GM12801 (cell line): ENCODE results near the gene MTRF1.

Experiments used
- TF ChIP-seq, protein P1 (sequence below): IDR thresholded peaks from one replicate; pipeline ENCODE4 v1.5.1; 2011; ENCODE audit warnings: control low read depth; ENCODE audit not compliant: insufficient read length; ENCODE audit errors: extremely low read depth

The MTRF1 gene

DNA sequence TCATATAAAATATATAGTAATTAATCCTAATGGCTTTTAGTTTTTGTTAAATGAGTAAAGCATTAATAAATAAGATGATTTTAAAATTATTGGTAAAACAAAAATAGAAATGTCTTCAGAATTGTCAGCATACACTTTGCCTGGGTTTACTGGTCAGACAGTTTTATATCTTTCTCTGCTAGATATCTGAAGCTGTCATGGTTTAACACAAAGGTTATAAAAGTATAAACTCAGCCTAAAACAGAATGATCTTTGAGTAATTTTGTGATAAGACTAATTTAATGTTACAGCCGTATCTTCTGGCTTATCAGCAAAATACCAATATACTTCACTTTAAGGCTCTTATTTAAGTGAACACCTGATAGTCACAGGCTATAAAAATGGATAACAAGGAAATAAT is 29.9 kb upstream of the MTRF1 start:
- TF ChIP-seq, protein P1, sequence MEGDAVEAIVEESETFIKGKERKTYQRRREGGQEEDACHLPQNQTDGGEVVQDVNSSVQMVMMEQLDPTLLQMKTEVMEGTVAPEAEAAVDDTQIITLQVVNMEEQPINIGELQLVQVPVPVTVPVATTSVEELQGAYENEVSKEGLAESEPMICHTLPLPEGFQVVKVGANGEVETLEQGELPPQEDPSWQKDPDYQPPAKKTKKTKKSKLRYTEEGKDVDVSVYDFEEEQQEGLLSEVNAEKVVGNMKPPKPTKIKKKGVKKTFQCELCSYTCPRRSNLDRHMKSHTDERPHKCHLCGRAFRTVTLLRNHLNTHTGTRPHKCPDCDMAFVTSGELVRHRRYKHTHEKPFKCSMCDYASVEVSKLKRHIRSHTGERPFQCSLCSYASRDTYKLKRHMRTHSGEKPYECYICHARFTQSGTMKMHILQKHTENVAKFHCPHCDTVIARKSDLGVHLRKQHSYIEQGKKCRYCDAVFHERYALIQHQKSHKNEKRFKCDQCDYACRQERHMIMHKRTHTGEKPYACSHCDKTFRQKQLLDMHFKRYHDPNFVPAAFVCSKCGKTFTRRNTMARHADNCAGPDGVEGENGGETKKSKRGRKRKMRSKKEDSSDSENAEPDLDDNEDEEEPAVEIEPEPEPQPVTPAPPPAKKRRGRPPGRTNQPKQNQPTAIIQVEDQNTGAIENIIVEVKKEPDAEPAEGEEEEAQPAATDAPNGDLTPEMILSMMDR, result no peak

DNA sequence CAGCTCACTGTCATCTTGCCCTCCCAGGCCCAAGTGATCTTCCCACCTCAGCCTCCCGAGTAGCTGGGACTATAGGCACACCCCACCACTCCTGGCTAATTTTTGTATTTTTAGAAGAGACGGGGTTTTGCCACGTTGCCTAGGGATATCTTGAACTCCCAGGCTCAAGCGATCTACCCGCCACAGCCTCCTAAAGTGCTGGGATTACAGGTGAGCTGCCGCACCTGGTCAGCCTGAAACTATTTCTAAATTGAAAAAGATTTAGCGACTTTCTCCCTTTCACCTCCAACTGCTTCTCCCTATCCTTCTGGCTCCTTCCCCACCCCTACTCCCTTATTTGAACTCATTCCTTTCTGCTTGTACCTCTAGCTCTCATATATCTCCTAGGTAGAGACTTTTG is 27.9 kb upstream of the MTRF1 start:
- TF ChIP-seq, protein P1, result no peak

DNA sequence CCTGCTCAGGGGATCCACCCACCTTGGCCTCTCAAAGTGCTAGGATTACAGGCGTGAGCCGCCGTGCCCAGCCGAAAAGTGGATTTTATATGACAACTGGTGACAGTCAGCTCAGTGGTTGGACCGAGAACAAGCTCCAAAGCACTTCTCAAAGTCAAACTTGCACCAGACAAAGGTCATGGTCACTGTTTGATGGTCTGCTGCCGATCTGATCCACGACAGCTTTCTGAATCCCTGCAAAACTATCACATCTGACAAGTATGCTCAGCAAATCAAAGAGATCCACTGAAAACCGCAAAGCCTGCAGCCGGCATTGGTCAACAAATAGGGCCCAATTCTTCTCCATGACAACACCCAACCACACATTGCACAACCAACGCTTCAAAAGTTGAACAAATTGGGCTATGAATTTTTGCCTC is 26.1 kb upstream of the MTRF1 start:
- TF ChIP-seq, protein P1, result no peak

DNA sequence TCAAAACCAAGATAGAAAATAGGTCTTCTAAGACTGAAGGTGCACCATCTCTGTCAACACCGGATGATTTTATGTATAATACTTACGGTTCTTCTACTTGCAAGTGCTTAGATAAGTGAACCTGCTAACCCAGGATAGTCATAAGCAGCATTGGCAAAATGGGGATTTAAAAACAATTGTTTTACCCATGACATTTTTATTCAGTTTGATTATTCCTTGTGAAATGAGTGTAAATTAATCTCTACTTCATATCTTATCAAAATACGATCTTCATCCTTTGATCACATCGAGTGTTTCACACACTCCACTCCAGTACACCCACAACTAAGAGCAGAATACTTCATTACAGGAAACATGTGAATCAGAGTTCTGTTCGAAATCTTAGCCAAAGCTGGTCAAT is 23.0 kb upstream of the MTRF1 start:
- TF ChIP-seq, protein P1, result no peak

GRCh38 chr13:41284512-41285288 is 21.3 kb upstream of the MTRF1 start:
- TF ChIP-seq, protein P1, result no peak

DNA sequence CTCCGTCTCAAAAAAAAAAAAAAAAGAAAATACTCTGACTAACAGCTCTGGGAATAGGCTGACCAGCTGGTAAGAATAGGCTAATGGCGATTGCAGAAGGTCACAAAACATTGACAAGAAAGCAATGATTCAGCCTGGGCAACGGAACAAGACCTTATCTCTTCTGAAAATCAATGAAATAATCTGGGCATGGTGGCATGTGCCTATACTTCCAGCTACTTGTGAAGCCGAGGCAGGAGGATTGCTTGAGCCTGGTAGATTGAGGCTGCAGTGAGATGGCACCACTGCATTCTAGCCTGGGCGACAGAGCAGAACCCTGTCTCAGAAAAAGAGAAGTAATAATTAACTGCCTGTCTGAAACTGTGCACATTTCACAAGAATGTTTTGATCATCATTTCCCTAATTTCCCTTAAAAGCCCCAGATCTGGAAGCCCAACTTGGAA is 18.8 kb upstream of the MTRF1 start:
- TF ChIP-seq, protein P1, result no peak

DNA sequence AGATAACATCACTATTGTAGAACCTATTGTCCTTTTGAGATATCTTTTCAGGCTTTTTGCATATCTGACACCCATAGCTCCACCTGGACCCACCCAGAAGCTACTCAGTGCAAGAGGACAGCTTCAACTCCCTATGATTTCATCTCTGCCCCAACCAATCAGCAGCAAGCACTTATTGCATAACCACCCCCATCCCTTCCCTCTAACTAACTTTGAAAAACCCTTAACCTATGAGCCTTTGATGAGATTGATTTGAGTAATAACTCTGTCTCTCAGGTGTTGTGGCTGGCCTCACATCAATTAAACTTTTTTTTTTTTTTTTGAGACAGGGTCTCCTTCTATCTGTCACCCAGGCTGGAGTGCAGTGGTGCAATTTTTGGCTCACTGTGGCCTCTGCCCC is 13.4 kb upstream of the MTRF1 start:
- TF ChIP-seq, protein P1, result no peak
